Loucy (cell line): ENCODE data around the gene PEF1.

Experiments
- H2AFZ ChIP-seq: fragments of 200-600 bp; sonication (generic); 2 replicates; pipeline ENCODE4 v1.6.0; 2016; ENCODE audit warnings: antibody characterized with exemption, mild to moderate bottlenecking, low read length, moderate library complexity
- H3F3A ChIP-seq: fragments of 200-600 bp; 2 replicates; pipeline ENCODE4 v1.6.0; 2016; ENCODE audit warnings: antibody characterized with exemption, low read depth, mild to moderate bottlenecking
- H3K27me3 ChIP-seq: fragments of 200-600 bp; sonication (generic); 2 replicates; pipeline ENCODE4 v1.6.1; 2014; ENCODE audit warnings: low read length, mild to moderate bottlenecking; ENCODE audit not compliant: insufficient read depth, poor library complexity, severe bottlenecking
- H3K36me3 ChIP-seq: fragments of 200-600 bp; sonication (generic); 2 replicates; pipeline ENCODE4 v1.6.1; 2016; ENCODE audit warnings: low read length; ENCODE audit not compliant: insufficient read depth
- H3K4me1 ChIP-seq: fragments of 200-600 bp; sonication (generic); 2 replicates; pipeline ENCODE4 v1.5.1; 2014; ENCODE audit warnings: low read length, mild to moderate bottlenecking; ENCODE audit not compliant: insufficient read depth, poor library complexity, severe bottlenecking
- H3K4me2 ChIP-seq: fragments of 200-600 bp; sonication (generic); 2 replicates; pipeline ENCODE4 v1.6.0; 2014; ENCODE audit warnings: antibody characterized with exemption, low read length, low read depth, mild to moderate bottlenecking; ENCODE audit not compliant: poor library complexity, severe bottlenecking
- H3K4me3 ChIP-seq: fragments of 200-600 bp; sonication (generic); 2 replicates; pipeline ENCODE4 v1.5.1; 2014; ENCODE audit warnings: low read length, mild to moderate bottlenecking, mixed read lengths; ENCODE audit not compliant: poor library complexity, severe bottlenecking
- H3K79me2 ChIP-seq: fragments of 200-600 bp; sonication (generic); 2 replicates; pipeline ENCODE4 v1.6.1; 2014; ENCODE audit warnings: low read length; ENCODE audit not compliant: insufficient read depth
- H3K9ac ChIP-seq: fragments of 200-600 bp; sonication (generic); 2 replicates; pipeline ENCODE4 v1.6.0; 2014; ENCODE audit warnings: mild to moderate bottlenecking, low read depth, low read length, moderate library complexity; ENCODE audit not compliant: poor library complexity, severe bottlenecking
- H3K9me2 ChIP-seq: fragments of 200-600 bp; sonication (generic); replicated peaks from 2 replicates; pipeline ENCODE4 v1.6.1; 2016; ENCODE audit warnings: low read depth, low read length, mixed read lengths
- H3K9me3 ChIP-seq: fragments of 200-600 bp; sonication (generic); 2 replicates; pipeline ENCODE4 v1.6.1; 2014; ENCODE audit warnings: mild to moderate bottlenecking, antibody characterized with exemption, low read length, low read depth; ENCODE audit not compliant: insufficient read depth
- H4K20me1 ChIP-seq: fragments of 200-600 bp; sonication (generic); 2 replicates; pipeline ENCODE4 v1.6.0; 2014; ENCODE audit warnings: antibody characterized with exemption, low read length, mild to moderate bottlenecking; ENCODE audit not compliant: insufficient read depth, poor library complexity, severe bottlenecking
- EZH2phosphoT487 ChIP-seq: fragments of 200-600 bp; IDR thresholded peaks from 2 replicates; pipeline ENCODE4 v1.6.1; 2018; ENCODE audit warnings: antibody characterized with exemption, mild to moderate bottlenecking, moderate library complexity, borderline replicate concordance
- TF ChIP-seq, protein P1 (sequence below): fragments of 200-600 bp; sonication (generic); conservative IDR thresholded peaks from 2 replicates; pipeline ENCODE4 v1.5.1; 2014; ENCODE audit warnings: mild to moderate bottlenecking, antibody characterized with exemption, low read length

The PEF1 gene

DNA sequence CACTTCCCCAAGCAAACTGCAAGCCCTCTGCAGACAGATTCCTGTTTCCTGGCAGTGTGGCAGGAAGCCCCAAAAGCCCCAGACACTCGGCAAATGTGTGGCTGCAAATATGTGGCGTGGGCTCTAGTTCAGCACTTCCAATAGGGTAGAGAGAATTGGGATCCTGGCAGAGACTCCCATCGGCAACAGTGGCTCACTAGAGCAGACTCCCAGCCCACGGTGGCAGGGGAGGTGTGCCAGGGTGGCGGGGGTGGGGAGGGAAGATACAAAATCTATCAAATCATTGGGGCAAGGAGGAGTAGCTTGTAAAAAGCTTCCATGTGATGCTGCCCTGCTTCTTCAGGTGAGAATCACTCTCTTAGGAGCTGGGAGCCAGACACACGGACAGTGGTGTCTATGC is 33.3 kb upstream of the PEF1 start:
- no peak overlapping the region for H3K4me2 ChIP-seq
- H3K27me3 ChIP-seq = peaks cover 4% of the 10 kb centered on the region
- H3K4me1 ChIP-seq = no peaks in the 10 kb centered on the region
- no peak overlapping the region for H3K9ac ChIP-seq
- no peak overlapping the region for H3K4me3 ChIP-seq
- no peaks in the 10 kb centered on the region for H3K36me3 ChIP-seq
- H3K9me2 ChIP-seq = no peaks in the 10 kb centered on the region
- H4K20me1 ChIP-seq = no peaks in the 10 kb centered on the region
- no peaks in the 10 kb centered on the region for H3F3A ChIP-seq
- no peak overlapping the region for H2AFZ ChIP-seq
- no peaks in the 10 kb centered on the region for H3K9me3 ChIP-seq
- TF ChIP-seq, protein P1, sequence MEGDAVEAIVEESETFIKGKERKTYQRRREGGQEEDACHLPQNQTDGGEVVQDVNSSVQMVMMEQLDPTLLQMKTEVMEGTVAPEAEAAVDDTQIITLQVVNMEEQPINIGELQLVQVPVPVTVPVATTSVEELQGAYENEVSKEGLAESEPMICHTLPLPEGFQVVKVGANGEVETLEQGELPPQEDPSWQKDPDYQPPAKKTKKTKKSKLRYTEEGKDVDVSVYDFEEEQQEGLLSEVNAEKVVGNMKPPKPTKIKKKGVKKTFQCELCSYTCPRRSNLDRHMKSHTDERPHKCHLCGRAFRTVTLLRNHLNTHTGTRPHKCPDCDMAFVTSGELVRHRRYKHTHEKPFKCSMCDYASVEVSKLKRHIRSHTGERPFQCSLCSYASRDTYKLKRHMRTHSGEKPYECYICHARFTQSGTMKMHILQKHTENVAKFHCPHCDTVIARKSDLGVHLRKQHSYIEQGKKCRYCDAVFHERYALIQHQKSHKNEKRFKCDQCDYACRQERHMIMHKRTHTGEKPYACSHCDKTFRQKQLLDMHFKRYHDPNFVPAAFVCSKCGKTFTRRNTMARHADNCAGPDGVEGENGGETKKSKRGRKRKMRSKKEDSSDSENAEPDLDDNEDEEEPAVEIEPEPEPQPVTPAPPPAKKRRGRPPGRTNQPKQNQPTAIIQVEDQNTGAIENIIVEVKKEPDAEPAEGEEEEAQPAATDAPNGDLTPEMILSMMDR = no peak
- no peak for TF ChIP-seq EZH2phosphoT487
- no peaks in the 10 kb centered on the region for H3K79me2 ChIP-seq

DNA sequence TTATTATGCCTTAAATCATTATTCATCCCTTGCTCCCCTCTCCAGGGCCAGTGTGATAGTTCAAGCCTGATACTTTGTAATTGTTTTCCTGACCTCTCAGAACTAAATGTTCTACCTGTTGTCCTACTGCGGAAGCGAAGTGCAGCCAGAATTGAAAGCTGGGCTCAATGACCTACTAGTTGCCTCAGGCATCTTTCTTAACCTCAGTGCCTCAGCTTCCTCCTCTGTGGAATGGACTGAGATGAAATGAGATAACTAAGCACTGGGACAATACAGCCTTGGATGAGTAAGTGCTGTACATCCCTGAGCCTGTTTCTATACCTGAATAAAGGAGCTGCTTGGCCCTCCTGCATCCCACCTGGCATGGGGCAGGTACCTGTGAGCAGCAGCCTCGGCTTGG is 32.7 kb upstream of the PEF1 start:
- Histone ChIP-seq H3K9me3 (no peaks in the 10 kb centered on the region), H3F3A (no peaks in the 10 kb centered on the region), H3K36me3 (no peaks in the 10 kb centered on the region), H3K9ac (no peak overlapping the region), H3K79me2 (no peaks in the 10 kb centered on the region), H2AFZ (no peak overlapping the region), H4K20me1 (no peaks in the 10 kb centered on the region), H3K9me2 (no peaks in the 10 kb centered on the region), H3K4me1 (no peaks in the 10 kb centered on the region), H3K27me3 (peaks cover 4% of the 10 kb centered on the region), H3K4me2 (no peak overlapping the region), H3K4me3 (no peak overlapping the region)
- TF ChIP-seq, protein P1 = no peak
- TF ChIP-seq EZH2phosphoT487 = no peak

DNA sequence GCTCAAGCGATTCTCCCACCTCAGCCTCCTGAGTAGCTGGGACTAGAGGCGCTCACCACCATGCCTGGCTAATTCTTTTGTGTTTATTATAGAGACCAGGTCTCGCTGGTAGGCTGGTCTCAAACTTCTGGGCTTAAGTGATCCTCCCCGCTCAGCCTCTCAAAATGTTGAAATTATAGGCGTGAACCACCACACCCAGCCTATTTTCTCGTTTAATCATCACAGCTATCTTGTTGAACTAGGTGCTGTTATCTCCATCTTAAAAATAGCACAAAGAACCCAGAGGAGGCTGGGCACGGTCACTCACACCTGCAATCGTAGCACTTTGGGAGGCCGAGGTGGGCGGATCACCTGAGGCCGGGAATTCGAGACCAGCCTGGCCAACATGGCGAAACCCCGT is 31.1 kb upstream of the PEF1 start:
- TF ChIP-seq, protein P1 = no peak
- TF ChIP-seq EZH2phosphoT487 = no peak
- H3F3A ChIP-seq = no peaks in the 10 kb centered on the region
- no peak overlapping the region for H3K9ac ChIP-seq
- no peaks in the 10 kb centered on the region for H3K9me2 ChIP-seq
- H4K20me1 ChIP-seq = no peaks in the 10 kb centered on the region
- no peaks in the 10 kb centered on the region for H3K4me1 ChIP-seq
- no peak overlapping the region for H3K4me2 ChIP-seq
- no peaks in the 10 kb centered on the region for H3K36me3 ChIP-seq
- no peaks in the 10 kb centered on the region for H3K9me3 ChIP-seq
- H2AFZ ChIP-seq = no peak overlapping the region
- H3K27me3 ChIP-seq = peaks cover 3% of the 10 kb centered on the region
- H3K79me2 ChIP-seq = no peaks in the 10 kb centered on the region
- no peak overlapping the region for H3K4me3 ChIP-seq
